ENCODE results near the gene TCF25.

- TF ChIP-seq CTCF (IDR thresholded peaks at IDR 0.05; ENCODE audit: insufficient read depth, low read length, poor library complexity, severe bottlenecking) (no peak), EZH2phosphoT487 (conservative IDR thresholded peaks at IDR 0.05; ENCODE audit: low read length) (no peak)
Observed at GRCh38 chr16:89922884-89923639, 49.7 kb downstream of the TCF25 start, which contains the start of gene TUBB3.

Data from SU-DHL-6 (cell line).